HL-60 (cell line): ENCODE data around the gene CAMKMT.

Source experiments
- DNase-seq, 2 experiments: peaks; one replicate each; pipeline ENCODE4 v3.0.0-alpha.2; 2010 to 2020; ENCODE audit warnings: low read depth in 1 of 2, low spot score in 1 of 2
- H3K27ac ChIP-seq: fragments of 250-450 bp; sonication (Bioruptor Pico); replicated peaks from 2 replicates; pipeline ENCODE4 v1.5.1; 2020; ENCODE audit warnings: mild to moderate bottlenecking, moderate library complexity
- H3K27me3 ChIP-seq: fragments of 250-450 bp; sonication (Bioruptor Pico); 2 replicates; pipeline ENCODE4 v1.5.1; 2021; ENCODE audit warnings: mild to moderate bottlenecking, moderate library complexity; ENCODE audit not compliant: insufficient read depth, poor library complexity, severe bottlenecking
- H3K4me3 ChIP-seq: replicated peaks from 2 replicates; pipeline ENCODE4 v1.5.1; 2011; ENCODE audit warnings: mild to moderate bottlenecking, control low read depth, low read length; ENCODE audit not compliant: insufficient read depth
- GABPA ChIP-seq: IDR thresholded peaks from 2 replicates; pipeline ENCODE4 v1.6.1; 2012; ENCODE audit warnings: low read depth
- POLR2AphosphoS5 ChIP-seq: IDR thresholded peaks from 2 replicates; pipeline ENCODE4 v1.6.1; 2012; ENCODE audit warnings: low read depth
- REST ChIP-seq: IDR thresholded peaks from 2 replicates; pipeline ENCODE4 v1.6.1; 2012; ENCODE audit warnings: low read depth; ENCODE audit not compliant: insufficient replicate concordance
- SPI1 ChIP-seq: IDR thresholded peaks from 2 replicates; pipeline ENCODE4 v1.6.1; 2012; ENCODE audit warnings: low read depth, mild to moderate bottlenecking, borderline replicate concordance
- TF ChIP-seq, protein P1 (sequence below): IDR thresholded peaks from one replicate; pipeline ENCODE4 v1.5.1; 2011; ENCODE audit warnings: low read length, control low read depth, inconsistent platforms; ENCODE audit not compliant: insufficient read depth

The CAMKMT gene

GRCh38 chr2:44566059-44566458 is 204.3 kb downstream of the CAMKMT start:
- Histone ChIP-seq H3K4me3 (no peak overlapping the region), H3K27ac (no peak overlapping the region), H3K27me3 (no peaks in the 10 kb centered on the region)
- TF ChIP-seq, protein P1, sequence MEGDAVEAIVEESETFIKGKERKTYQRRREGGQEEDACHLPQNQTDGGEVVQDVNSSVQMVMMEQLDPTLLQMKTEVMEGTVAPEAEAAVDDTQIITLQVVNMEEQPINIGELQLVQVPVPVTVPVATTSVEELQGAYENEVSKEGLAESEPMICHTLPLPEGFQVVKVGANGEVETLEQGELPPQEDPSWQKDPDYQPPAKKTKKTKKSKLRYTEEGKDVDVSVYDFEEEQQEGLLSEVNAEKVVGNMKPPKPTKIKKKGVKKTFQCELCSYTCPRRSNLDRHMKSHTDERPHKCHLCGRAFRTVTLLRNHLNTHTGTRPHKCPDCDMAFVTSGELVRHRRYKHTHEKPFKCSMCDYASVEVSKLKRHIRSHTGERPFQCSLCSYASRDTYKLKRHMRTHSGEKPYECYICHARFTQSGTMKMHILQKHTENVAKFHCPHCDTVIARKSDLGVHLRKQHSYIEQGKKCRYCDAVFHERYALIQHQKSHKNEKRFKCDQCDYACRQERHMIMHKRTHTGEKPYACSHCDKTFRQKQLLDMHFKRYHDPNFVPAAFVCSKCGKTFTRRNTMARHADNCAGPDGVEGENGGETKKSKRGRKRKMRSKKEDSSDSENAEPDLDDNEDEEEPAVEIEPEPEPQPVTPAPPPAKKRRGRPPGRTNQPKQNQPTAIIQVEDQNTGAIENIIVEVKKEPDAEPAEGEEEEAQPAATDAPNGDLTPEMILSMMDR, result no peak
- TF ChIP-seq POLR2AphosphoS5 (no peak), SPI1 (no peak), REST (no peak), GABPA (no peak)
- DNase-seq, result no peak

DNA sequence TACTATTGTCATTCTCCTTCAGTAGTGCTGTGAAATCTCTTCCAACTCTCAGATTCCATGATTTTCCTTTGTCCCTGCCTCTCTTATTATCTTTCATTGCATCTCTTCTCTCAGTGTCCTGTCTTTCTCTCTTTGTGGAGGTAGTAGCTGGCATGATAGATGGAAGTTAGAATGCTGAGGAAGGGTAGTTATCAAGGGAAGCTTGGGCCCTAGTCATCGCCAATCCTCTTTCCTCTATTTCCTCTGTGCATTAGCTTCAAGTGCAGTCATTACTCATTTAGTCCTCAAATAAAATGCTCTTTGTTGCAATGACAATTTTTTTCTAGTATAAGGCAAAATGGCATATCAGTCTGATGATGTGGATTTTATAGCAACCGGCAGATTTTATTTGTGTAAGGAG is 207.7 kb downstream of the CAMKMT start:
- TF ChIP-seq SPI1, result no peak
- no peak for TF ChIP-seq GABPA
- TF ChIP-seq REST, result no peak
- TF ChIP-seq, protein P1, result no peak
- TF ChIP-seq POLR2AphosphoS5, result no peak
- Histone ChIP-seq H3K27ac (no peak overlapping the region), H3K27me3 (no peaks in the 10 kb centered on the region), H3K4me3 (no peak overlapping the region)
- no peak for DNase-seq

- H3K4me3 ChIP-seq, result no peak overlapping the region
- no peaks in the 10 kb centered on the region for H3K27me3 ChIP-seq
- no peak for DNase-seq
- no peak overlapping the region for H3K27ac ChIP-seq
- TF ChIP-seq REST, result no peak
- no peak for TF ChIP-seq GABPA
- no peak for TF ChIP-seq POLR2AphosphoS5
- TF ChIP-seq SPI1, result no peak
- TF ChIP-seq, protein P1, result no peak
Measured at GRCh38 chr2:44570271-44570670, 208.5 kb downstream of the CAMKMT start.
